MM.1S (cell line): Measurements from ENCODE around the gene AJUBA.
"Not testable (repeated sequence)": the region's sequence is repeated elsewhere in the genome, so short reads cannot be mapped to it uniquely, and the experiment has no call there.

Experiments used
- DNase-seq: peaks from one replicate; pipeline ENCODE4 v3.0.0-alpha.2; 2015
- H2AFZ ChIP-seq: fragments of 300-600 bp; sonication (generic); 2 replicates; pipeline ENCODE4 v1.6.0; 2016; ENCODE audit warnings: antibody characterized with exemption, low read length
- H3F3A ChIP-seq: fragments of 300-600 bp; sonication (generic); 2 replicates; pipeline ENCODE4 v1.6.1; 2016; ENCODE audit warnings: mild to moderate bottlenecking, antibody characterized with exemption, low read length, moderate library complexity, mixed read lengths; ENCODE audit not compliant: insufficient read depth
- H3K27ac ChIP-seq: fragments of 300-600 bp; sonication (generic); 2 replicates; pipeline ENCODE4 v1.5.1; 2016; ENCODE audit warnings: mild to moderate bottlenecking, low read length
- H3K27me3 ChIP-seq: fragments of 300-600 bp; sonication (generic); replicated peaks from 2 replicates; pipeline ENCODE4 v1.6.0; 2016; ENCODE audit warnings: low read length; ENCODE audit not compliant: insufficient read depth
- H3K36me3 ChIP-seq: fragments of 300-600 bp; sonication (generic); replicated peaks from 2 replicates; pipeline ENCODE4 v1.6.1; 2016; ENCODE audit warnings: mild to moderate bottlenecking, low read length, mixed read lengths; ENCODE audit not compliant: insufficient read depth
- H3K4me1 ChIP-seq: fragments of 300-600 bp; sonication (generic); 2 replicates; pipeline ENCODE4 v1.6.1; 2016; ENCODE audit warnings: low read length, mixed read lengths
- H3K4me2 ChIP-seq: fragments of 300-600 bp; sonication (generic); 2 replicates; pipeline ENCODE4 v1.6.0; 2016; ENCODE audit warnings: low read depth, low read length
- H3K4me3 ChIP-seq: fragments of 300-600 bp; sonication (generic); 2 replicates; pipeline ENCODE4 v1.5.1; 2016; ENCODE audit warnings: low read length, mixed read lengths
- H3K79me2 ChIP-seq: fragments of 300-600 bp; sonication (generic); 2 replicates; pipeline ENCODE4 v1.6.1; 2016; ENCODE audit warnings: mixed run types, low read length, mixed read lengths
- H3K9ac ChIP-seq: fragments of 300-600 bp; sonication (generic); 2 replicates; pipeline ENCODE4 v1.6.1; 2016; ENCODE audit warnings: low read length, mixed read lengths
- H3K9me2 ChIP-seq: fragments of 300-600 bp; sonication (generic); replicated peaks from 2 replicates; pipeline ENCODE4 v1.6.1; 2016; ENCODE audit warnings: mild to moderate bottlenecking, low read length, mixed read lengths; ENCODE audit not compliant: insufficient read depth
- H3K9me3 ChIP-seq: fragments of 300-600 bp; sonication (generic); replicated peaks from 2 replicates; pipeline ENCODE4 v1.6.1; 2016; ENCODE audit warnings: mild to moderate bottlenecking, low read length, mixed read lengths; ENCODE audit not compliant: insufficient read depth
- H4K20me1 ChIP-seq: fragments of 300-600 bp; sonication (generic); 2 replicates; pipeline ENCODE4 v1.6.1; 2016; ENCODE audit warnings: mild to moderate bottlenecking, low read length, moderate library complexity, mixed read lengths; ENCODE audit not compliant: insufficient read depth
- EZH2 ChIP-seq: fragments of 300-600 bp; sonication (generic); optimal IDR thresholded peaks from 2 replicates; pipeline ENCODE3; 2017; ENCODE audit warnings: low read depth, mild to moderate bottlenecking, antibody characterized with exemption, low read length, mixed read lengths
- EZH2phosphoT487 ChIP-seq: fragments of 300-600 bp; sonication (generic); IDR thresholded peaks from 2 replicates; pipeline ENCODE4 v1.6.1; 2018; ENCODE audit warnings: antibody characterized with exemption, low read length
- TF ChIP-seq, protein P1 (sequence below): fragments of 300-600 bp; sonication (generic); IDR thresholded peaks from 2 replicates; pipeline ENCODE4 v1.5.1; 2016; ENCODE audit warnings: antibody characterized with exemption, low read length, mixed read lengths

Gene AJUBA

GRCh38 chr14:22972313-22972930, 9.9 kb downstream of the AJUBA start:
- no peaks in the 10 kb centered on the region for H3K4me1 ChIP-seq

GRCh38 chr14:22971152-22971551, 11.2 kb downstream of the AJUBA start:
- Histone ChIP-seq H3F3A (no peaks in the 10 kb centered on the region), H3K27me3 (no peaks in the 10 kb centered on the region), H3K9ac (no peak overlapping the region), H3K4me1 (no peaks in the 10 kb centered on the region), H3K4me2 (no peak overlapping the region), H3K9me3 (no peaks in the 10 kb centered on the region), H3K27ac (no peak overlapping the region), H4K20me1 (no peaks in the 10 kb centered on the region), H3K9me2 (no peaks in the 10 kb centered on the region), H3K4me3 (no peak overlapping the region), H2AFZ (no peak overlapping the region), H3K79me2 (no peaks in the 10 kb centered on the region), H3K36me3 (no peaks in the 10 kb centered on the region)
- TF ChIP-seq, protein P1, sequence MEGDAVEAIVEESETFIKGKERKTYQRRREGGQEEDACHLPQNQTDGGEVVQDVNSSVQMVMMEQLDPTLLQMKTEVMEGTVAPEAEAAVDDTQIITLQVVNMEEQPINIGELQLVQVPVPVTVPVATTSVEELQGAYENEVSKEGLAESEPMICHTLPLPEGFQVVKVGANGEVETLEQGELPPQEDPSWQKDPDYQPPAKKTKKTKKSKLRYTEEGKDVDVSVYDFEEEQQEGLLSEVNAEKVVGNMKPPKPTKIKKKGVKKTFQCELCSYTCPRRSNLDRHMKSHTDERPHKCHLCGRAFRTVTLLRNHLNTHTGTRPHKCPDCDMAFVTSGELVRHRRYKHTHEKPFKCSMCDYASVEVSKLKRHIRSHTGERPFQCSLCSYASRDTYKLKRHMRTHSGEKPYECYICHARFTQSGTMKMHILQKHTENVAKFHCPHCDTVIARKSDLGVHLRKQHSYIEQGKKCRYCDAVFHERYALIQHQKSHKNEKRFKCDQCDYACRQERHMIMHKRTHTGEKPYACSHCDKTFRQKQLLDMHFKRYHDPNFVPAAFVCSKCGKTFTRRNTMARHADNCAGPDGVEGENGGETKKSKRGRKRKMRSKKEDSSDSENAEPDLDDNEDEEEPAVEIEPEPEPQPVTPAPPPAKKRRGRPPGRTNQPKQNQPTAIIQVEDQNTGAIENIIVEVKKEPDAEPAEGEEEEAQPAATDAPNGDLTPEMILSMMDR = no peak
- TF ChIP-seq EZH2phosphoT487 (no peak), EZH2 (no peak)
- no peak for DNase-seq

More at GRCh38 chr14:22972313-22972930, 9.9 kb downstream of the AJUBA start:
- no peaks in the 10 kb centered on the region for H3F3A ChIP-seq
- H3K27ac ChIP-seq = no peak overlapping the region
- DNase-seq = no peak
- TF ChIP-seq EZH2 = no peak
- TF ChIP-seq EZH2phosphoT487 = no peak
- TF ChIP-seq, protein P1 = no peak
- no peak overlapping the region for H2AFZ ChIP-seq
- H3K36me3 ChIP-seq = no peaks in the 10 kb centered on the region
- H3K27me3 ChIP-seq = no peaks in the 10 kb centered on the region
- H3K9ac ChIP-seq = no peak overlapping the region
- no peaks in the 10 kb centered on the region for H3K9me2 ChIP-seq
- no peaks in the 10 kb centered on the region for H4K20me1 ChIP-seq
- H3K9me3 ChIP-seq = no peaks in the 10 kb centered on the region
- no peak overlapping the region for H3K4me2 ChIP-seq
- H3K79me2 ChIP-seq = no peaks in the 10 kb centered on the region
- H3K4me3 ChIP-seq = no peak overlapping the region

DNA sequence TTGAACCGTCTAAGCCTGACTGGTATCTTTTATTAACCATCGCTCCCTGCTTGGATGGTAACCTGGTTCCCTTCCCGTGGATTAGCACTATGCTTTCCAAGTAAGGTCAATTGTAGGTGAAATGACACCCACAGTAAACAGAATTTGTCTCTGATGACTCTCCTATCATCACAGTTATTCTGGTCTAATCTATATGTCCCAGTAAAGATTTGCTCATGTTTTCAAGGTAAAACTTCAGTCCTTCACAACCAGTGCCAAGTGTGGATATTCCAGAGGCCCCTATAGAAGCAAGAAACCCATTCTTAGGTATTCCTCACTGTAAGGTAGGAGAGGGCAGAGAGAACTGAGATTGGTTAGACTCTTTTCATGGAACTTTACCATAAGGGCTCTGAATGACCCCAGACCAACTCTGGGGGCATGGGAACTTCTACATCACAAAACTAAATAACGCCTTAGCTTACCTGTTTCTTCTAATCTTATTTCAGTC, 15.5 kb downstream of the AJUBA start:
- H3K9me3 ChIP-seq = no peaks in the 10 kb centered on the region
- no peak overlapping the region for H3K4me3 ChIP-seq
- no peak for DNase-seq
- H4K20me1 ChIP-seq = no peaks in the 10 kb centered on the region
- no peaks in the 10 kb centered on the region for H3K27me3 ChIP-seq
- TF ChIP-seq, protein P1 = no peak
- TF ChIP-seq EZH2 = no peak
- no peak for TF ChIP-seq EZH2phosphoT487
- H3K4me2 ChIP-seq = no peak overlapping the region
- H3K36me3 ChIP-seq = no peaks in the 10 kb centered on the region
- no peaks in the 10 kb centered on the region for H3K9me2 ChIP-seq
- no peaks in the 10 kb centered on the region for H3F3A ChIP-seq
- H3K9ac ChIP-seq = no peak overlapping the region
- H2AFZ ChIP-seq = no peak overlapping the region
- H3K27ac ChIP-seq = no peak overlapping the region
- H3K4me1 ChIP-seq = no peaks in the 10 kb centered on the region
- no peaks in the 10 kb centered on the region for H3K79me2 ChIP-seq

GRCh38 chr14:22965916-22966782, 16.2 kb downstream of the AJUBA start:
- not testable (repeated sequence) for H2AFZ ChIP-seq, H3K4me1 ChIP-seq, H3K27me3 ChIP-seq, H3K9ac ChIP-seq, H3K9me3 ChIP-seq, H4K20me1 ChIP-seq, H3F3A ChIP-seq, DNase-seq, H3K4me2 ChIP-seq, H3K36me3 ChIP-seq, H3K27ac ChIP-seq, H3K9me2 ChIP-seq, H3K4me3 ChIP-seq, H3K79me2 ChIP-seq
